GOT3 (cell line): ENCODE results near the gene ELL2.
"Not testable (repeated sequence)": the region's sequence is repeated elsewhere in the genome, so short reads cannot be mapped to it uniquely, and the experiment has no call there.

Experiments
- DNase-seq: peaks from one replicate; lab custom pipeline; 2025; ENCODE audit warnings: mixed read lengths; lab: John Stamatoyannopoulos, UW

ELL2 gene

DNA sequence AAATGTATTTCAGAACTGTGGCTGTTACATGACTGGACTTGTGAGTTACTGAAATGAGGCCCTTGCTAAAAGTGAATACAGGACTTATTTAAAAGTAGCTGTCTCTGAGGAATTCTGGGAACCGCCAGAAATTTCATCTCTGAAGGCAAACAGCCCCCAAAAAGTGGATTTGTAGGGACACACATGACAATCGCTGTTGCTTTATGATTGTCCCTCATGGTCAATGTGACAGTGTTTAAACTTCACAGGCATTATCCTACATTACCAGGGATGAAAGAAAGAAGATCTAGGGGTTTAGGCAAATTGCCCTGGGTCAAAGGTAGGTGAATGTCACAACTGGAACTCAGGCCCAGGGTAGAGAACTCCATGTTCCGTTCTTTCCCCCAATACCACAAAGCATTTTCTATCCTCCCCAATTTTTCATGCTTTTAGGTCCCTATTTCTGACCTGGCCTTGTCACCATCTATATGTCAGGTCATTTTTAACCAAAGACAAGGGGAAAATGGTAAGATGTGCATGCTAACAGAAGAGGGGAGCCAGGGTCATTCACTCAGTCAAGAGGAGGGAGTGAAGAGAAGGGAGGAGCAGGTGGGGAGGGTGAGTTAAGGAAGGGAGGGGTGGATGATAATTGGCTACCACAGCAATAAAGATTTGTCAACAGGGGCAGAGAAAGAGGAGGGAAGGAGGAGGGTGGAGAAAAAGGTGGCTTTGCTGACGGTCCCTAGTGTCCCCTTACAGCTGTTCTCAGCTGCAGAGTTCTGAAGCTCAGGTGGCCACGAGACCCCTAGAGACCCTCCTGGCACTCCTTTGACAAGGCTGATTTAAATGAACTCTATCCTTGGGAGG lies 81.3 kb downstream of the ELL2 start:
- DNase-seq: no peak

DNA sequence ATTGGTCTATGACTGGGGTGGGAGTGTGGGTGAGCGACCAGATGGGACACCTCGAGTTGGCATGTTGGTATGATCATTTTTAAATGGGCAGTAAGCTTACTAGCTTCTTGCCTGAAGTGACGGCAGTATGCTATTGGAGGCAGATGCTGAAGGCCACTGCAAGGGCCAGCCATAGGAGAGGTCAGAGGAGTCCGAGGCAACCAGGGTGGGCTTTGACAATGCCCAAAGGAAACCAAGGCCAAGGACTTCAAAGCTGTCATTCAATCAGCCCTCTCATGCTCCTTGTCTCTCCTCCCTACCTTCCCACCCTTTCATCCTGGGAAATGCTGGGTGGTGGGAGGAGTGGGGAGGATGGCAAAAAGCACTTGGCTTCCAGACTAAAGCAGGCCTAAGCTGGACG lies 82.0 kb downstream of the ELL2 start:
- DNase-seq: no peak

- no peak for DNase-seq
Observed at GRCh38 chr5:95878417-95879323, 83.0 kb downstream of the ELL2 start.

GRCh38 chr5:95876782-95877181 lies 84.9 kb downstream of the ELL2 start:
- no peak for DNase-seq

DNA sequence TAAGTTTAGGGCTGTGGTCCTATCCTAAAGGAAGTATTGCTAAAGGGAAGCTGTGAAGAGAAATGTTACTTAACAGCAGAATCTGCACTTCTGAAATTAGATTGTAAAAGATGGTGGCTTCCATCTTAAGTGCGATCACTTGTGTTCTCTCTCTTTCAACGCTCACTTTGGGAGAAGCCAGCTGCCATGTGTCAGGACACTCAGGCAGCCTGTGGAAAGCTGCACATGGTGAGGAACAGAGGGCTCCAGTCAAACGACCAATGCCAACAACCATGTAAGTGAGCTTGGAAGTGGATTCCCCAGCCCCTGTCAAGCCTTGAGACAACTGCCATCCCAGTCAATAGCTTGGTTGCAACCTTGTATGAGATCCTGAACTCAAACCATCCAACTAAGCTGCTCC lies 87.4 kb downstream of the ELL2 start:
- no peak for DNase-seq

- DNase-seq: no peak
Observed at GRCh38 chr5:95873351-95873750, 88.3 kb downstream of the ELL2 start.

GRCh38 chr5:95872346-95873268 lies 89.0 kb downstream of the ELL2 start:
- no peak for DNase-seq

GRCh38 chr5:95871146-95871806 lies 90.4 kb downstream of the ELL2 start:
- DNase-seq: no peak

DNA sequence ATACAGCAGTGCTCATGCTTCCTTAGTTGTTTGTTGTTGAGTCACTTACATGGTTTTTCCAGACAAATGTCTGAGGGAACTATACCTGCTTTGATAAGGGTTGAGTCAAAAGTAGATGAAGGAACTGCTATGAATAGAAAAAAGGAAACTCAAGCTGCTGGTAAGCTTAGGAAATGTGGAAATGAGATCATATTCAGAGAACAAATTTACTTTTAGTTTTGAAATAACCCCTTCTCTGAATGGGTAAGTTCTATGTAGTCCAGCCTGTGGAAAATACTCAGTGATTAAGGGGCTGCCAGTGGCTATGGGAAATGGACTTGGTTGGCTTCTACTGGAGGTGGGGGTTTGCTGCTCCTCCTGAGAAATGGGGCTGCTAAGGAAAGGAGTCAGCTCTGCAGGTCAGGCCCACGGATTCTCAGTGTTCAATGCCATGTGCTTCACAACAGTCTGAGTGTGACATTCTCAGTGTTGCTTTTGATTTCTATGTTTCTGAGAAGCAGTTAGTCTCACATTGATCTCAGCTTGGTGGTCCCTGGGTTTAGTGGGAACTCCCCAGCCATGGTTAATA lies 91.5 kb downstream of the ELL2 start:
- DNase-seq: no peak

GRCh38 chr5:95869173-95869855 lies 92.3 kb downstream of the ELL2 start:
- not testable (repeated sequence) for DNase-seq

- no peak for DNase-seq
Observed at GRCh38 chr5:95868136-95868535, 93.5 kb downstream of the ELL2 start.

- DNase-seq: no peak
Observed at GRCh38 chr5:95866435-95867040, 95.1 kb downstream of the ELL2 start.

DNA sequence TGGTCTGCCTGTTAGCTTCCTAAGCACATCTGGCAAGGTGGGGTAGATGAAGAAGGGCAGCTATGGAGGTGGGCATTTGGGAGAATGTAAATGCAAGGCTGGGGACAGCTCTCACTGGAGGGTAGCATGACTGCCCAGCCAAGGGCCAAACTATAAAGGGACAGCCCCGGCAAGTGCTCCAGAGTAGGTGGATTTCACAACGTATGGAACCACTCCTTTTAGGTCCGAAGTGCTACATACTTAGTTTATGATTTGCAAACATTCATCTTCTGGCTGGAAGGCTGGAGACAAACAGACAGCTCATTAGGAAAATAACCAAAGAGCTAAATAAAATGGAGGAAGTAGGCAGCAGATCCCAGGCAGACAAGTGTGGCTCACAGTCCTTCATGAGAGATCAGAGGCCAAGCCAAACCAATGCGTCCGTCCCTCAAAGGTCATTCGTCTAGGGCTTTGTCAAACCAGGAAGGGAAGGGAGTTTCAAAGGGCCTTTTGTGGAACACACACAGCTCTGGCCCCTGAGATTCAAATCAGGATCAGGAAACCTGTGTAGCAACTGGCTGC lies 96.6 kb downstream of the ELL2 start:
- DNase-seq: no peak

DNA sequence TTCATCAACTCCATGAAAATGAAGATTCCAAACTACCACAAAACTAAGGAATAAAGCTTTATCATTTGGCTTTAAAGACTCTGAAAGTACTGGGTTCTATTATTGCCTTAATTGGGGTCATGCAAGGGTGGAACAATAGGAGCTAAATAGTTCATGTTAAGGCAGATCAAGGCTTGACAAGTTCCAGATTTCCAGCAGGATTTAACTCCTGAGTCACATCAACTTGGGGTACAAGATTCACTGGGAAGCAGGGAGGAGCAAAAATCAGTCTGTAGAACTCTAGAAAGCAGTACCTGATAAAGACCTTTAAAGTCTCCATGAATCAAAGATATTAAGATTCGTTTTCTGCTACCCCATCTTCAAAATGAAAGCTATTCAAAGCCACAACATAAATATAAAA lies 97.2 kb downstream of the ELL2 start:
- no peak for DNase-seq

DNA sequence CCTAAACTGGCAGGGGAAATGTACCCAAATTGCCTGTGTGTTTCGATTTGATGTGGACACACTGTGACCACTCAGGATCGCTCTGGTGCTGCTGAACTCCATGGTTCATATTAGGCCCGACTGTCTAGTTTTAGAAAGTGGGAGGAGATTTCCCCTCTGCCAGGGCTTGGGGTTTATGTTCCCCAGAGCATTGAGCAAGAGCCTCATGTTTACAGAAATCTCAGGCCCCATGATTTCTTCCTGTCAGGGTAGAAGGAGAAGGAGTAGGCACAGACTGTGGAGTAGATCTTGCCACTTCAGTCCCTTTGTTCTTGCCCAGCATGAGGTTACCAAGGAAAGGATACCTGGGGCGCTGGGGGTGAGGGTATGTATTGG lies 98.3 kb downstream of the ELL2 start:
- no peak for DNase-seq

DNA sequence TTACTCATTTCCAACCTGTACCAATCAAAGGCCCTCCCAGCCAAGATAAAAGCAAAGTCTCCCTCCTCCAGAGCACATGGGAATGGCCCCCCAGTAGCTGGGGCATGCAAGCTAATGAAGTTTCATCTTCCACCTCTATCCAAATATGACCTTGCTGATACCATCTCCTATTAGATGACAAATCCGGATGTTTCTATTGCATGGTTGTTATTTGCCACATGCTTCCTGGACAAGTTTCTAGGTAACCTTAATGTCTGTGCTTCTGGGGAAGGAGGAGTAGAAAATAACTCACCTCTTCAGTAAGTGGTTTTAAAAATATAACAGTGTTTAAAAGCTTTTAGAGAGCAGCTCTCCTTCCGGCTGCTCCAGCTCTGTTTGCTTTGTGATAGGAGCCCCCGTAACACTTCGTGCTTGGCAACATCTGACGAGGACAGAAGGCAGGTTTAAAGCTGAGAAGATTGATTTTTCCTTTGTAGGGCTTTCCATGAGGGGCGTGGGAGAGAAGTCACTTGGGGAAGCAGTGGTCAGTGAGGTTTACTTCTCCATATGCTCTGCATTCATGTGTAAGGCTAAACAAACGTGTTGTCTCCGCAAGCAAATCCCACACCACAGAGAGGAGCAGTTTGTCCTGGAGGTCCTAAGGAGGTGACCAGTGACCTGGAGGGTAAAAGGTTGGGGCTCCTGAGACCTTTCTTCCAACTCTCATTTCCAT lies 98.8 kb downstream of the ELL2 start:
- no peak for DNase-seq

DNA sequence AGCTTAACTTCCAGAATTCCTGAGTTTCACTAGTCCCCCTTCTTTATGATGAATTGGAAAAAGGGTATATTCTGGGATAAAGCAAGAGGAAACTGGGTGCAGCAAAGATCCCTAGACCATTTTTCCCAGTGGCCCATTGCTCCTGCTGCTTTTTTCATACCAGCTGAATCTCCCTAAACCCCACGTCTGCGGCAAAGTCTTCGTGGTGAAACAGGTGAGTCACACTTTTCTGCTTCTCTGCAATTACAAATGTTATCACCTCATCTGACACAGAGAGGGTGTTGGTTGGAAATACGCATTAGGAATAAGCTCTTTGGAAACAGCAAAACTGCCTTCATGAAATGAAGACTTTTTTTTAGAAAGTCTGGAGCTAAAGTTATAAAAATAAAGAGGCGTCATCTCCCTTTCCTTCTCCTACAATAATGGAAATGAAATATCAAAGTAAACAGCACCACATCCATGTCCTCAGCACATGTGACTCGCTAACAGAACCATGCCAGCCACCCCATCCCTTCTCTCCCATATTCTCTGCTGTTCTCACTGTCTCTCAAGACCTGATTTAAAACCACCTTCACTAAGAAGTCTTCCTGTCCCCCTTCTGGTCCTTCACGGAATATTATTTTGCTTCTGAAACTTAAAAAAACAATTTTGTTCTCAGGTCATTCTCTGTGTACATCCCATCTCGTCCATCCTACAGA lies 99.6 kb downstream of the ELL2 start:
- DNase-seq: no peak

- DNase-seq: peak; percentile 11
Observed at GRCh38 chr5:95861221-95861863, 100.3 kb downstream of the ELL2 start.
